Cardiac atrium fibroblast (primary cell): Measurements from ENCODE around the gene TAF11L5. TPM values are rescaled to one million over a fixed set of nuclear protein-coding genes. Genes with fewer than 3 reads are reported as not detected.

Source experiments
- total RNA-seq: library from RNA; depleted of rRNA; stranded (reverse); fragments of >200 nt; gene quantifications from 2 replicates; pipeline ENCODE4 v1.2.3, GENCODE V29; 2015

Gene TAF11L5
- not detected in 2 replicates for total RNA-seq

DNA sequence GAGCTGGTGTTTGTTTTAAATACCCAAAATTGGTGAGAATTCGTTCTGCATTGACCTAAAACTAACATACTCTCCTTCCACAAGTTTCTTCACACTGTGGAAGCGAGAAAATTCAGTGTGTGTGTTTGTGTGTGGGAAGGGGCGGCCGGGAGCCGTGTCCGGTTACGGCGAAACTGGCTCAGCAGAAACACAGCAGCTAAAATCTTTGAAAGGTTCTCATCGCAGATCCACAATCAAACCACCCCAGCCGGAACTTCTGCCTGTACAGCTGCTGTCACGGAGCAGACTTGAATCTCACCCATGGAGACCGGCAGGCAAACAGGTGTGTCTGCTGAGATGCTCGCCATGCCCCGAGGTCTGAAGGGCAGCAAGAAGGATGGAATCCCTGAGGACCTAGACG lies at the start of gene TAF11L5:
TAF11L5 (plus strand) TSS at position 301 of the 400 bp plus-strand sequence.

DNA sequence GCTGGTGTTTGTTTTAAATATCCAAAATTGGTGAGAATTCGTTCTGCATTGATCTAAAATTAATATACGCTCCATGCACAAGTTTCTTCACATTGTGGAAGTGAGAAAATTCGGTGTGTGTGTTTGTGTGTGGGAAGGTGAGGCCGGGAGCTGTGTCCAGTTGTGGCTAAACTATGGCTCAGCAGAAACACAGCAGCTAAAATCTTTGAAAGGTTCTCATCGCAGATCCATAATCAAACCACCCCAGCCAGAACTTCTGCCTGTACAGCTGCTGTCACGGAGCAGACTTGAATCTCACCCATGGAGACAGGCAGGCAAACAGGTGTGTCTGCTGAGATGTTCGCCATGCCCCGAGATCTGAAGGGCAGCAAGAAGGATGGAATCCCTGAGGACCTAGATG lies 27.1 kb upstream of the TAF11L5 start, which contains the start of gene TAF11L2:
TAF11L2 (plus strand) TSS at position 301 of the 400 bp plus-strand sequence.

DNA sequence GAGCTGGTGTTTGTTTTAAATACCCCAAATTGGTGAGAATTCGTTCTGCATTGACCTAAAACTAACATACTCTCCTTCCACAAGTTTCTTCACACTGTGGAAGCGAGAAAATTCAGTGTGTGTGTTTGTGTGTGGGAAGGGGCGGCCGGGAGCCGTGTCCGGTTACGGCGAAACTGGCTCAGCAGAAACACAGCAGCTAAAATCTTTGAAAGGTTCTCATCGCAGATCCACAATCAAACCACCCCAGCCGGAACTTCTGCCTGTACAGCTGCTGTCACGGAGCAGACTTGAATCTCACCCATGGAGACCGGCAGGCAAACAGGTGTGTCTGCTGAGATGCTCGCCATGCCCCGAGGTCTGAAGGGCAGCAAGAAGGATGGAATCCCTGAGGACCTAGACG lies 7.0 kb upstream of the TAF11L5 start, which contains the start of gene TAF11L3:
TAF11L3 (plus strand) TSS at position 301 of the 400 bp plus-strand sequence.

DNA sequence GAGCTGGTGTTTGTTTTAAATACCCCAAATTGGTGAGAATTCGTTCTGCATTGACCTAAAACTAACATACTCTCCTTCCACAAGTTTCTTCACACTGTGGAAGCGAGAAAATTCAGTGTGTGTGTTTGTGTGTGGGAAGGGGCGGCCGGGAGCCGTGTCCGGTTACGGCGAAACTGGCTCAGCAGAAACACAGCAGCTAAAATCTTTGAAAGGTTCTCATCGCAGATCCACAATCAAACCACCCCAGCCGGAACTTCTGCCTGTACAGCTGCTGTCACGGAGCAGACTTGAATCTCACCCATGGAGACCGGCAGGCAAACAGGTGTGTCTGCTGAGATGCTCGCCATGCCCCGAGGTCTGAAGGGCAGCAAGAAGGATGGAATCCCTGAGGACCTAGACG lies 3.5 kb upstream of the TAF11L5 start, which contains the start of gene TAF11L4:
TAF11L4 (plus strand) TSS at position 301 of the 400 bp plus-strand sequence.

DNA sequence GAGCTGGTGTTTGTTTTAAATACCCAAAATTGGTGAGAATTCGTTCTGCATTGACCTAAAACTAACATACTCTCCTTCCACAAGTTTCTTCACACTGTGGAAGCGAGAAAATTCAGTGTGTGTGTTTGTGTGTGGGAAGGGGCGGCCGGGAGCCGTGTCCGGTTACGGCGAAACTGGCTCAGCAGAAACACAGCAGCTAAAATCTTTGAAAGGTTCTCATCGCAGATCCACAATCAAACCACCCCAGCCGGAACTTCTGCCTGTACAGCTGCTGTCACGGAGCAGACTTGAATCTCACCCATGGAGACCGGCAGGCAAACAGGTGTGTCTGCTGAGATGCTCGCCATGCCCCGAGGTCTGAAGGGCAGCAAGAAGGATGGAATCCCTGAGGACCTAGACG lies 3.3 kb downstream of the TAF11L5 start, which contains the start of gene TAF11L6:
TAF11L6 (plus strand) TSS at position 301 of the 400 bp plus-strand sequence.

Other genes with a start within 250 kb of the TAF11L5 start
- not detected in 2 replicates for gene TAF11L2, start 27.0 kb upstream of the TAF11L5 start, total RNA-seq
- not detected in 2 replicates for gene TAF11L3, start 6.9 kb upstream of the TAF11L5 start, total RNA-seq
- not detected in 2 replicates for gene TAF11L4, start 3.4 kb upstream of the TAF11L5 start, total RNA-seq
- gene TAF11L6, start 3.4 kb downstream of the TAF11L5 start, total RNA-seq: not detected in 2 replicates
- gene TAF11L7, start 60.5 kb downstream of the TAF11L5 start, total RNA-seq: not detected in 2 replicates
- gene TAF11L8, start 65.7 kb downstream of the TAF11L5 start, total RNA-seq: not detected in 2 replicates
- gene TAF11L9, start 69.2 kb downstream of the TAF11L5 start, total RNA-seq: not detected in 2 replicates
- not detected in 2 replicates for gene TAF11L10, start 72.6 kb downstream of the TAF11L5 start, total RNA-seq
- not detected in 2 replicates for gene TAF11L11, start 78.9 kb downstream of the TAF11L5 start, total RNA-seq
- not detected in 2 replicates for gene TAF11L12, start 85.2 kb downstream of the TAF11L5 start, total RNA-seq
- not detected in 2 replicates for gene TAF11L13, start 106.9 kb downstream of the TAF11L5 start, total RNA-seq
- not detected in 2 replicates for gene TAF11L14, start 109.2 kb downstream of the TAF11L5 start, total RNA-seq